NCI-H2196 (cell line): Measurements from ENCODE around the gene SLC9A2.

Experiments
- DNase-seq: peaks from one replicate; lab custom pipeline; 2025; ENCODE audit not compliant: unreplicated experiment; lab: John Stamatoyannopoulos, UW

The SLC9A2 gene

GRCh38 chr2:102618452-102619413, 620 bp upstream of the SLC9A2 start:
- no peak for DNase-seq

DNA sequence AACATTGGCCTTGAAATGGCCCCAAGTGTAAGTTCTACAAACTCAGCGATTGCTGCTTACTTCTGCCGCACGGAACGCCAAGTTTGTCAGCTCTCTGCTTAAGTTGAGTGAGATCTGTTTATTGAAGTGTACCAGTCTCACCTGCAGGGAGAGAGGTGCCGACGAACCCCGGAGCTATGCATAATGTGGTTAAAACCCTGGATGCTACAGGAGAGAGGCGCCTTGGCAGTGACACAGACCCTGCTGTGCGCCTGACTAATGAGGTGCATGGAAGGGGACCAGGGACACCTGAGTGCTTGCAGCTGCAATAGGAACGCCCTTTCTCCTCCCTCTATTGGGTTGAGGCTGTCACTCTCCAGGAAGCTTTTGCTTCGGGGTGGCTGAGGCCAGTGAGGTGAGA, 979 bp downstream of the SLC9A2 start:
- DNase-seq = no peak

- no peak for DNase-seq
Measured at GRCh38 chr2:102621630-102622029, 2.3 kb downstream of the SLC9A2 start.

DNA sequence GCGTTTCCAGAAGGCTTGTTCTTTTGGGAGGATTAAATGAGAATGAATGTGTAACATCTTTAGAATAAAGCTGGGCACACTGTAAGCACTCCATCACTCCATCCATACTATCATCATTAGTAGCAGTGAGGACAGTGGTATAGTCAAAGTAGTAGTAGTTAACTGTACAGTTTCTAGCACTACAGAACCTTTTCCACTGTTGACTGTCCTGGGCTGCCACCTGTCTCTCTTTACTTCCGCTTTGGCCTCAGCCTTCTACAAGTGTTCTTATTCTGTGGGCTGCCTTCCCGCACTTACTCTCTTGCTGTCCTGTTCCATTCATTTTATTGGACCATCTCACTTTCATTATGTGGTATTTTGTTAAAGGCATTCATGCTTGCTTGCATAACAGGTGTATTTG, 3.3 kb downstream of the SLC9A2 start:
- no peak for DNase-seq

DNA sequence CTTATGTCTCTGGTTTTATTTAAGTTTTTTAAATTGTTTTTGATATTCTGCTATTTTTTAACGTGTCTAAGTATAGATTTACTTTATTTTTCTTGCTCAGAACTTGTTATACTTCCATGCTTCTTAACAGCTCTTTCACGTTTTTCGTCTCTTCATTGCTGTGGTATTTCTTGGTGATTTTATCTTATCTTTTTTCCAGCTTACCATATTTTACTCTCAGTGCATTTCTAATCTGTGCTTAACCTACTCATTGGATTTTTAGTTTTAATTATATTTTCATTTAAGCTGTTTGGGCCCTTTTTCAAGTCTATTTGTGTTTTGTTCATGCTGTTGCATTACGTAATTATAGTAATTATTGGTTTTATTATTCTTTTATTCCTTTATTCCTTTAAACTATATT, 11.1 kb downstream of the SLC9A2 start:
- DNase-seq = no peak

GRCh38 chr2:102632380-102633175, 13.2 kb downstream of the SLC9A2 start:
- no peak for DNase-seq

GRCh38 chr2:102634831-102635241, 15.5 kb downstream of the SLC9A2 start:
- DNase-seq = no peak

- DNase-seq = no peak
Measured at GRCh38 chr2:102635317-102635716, 16.0 kb downstream of the SLC9A2 start.

DNA sequence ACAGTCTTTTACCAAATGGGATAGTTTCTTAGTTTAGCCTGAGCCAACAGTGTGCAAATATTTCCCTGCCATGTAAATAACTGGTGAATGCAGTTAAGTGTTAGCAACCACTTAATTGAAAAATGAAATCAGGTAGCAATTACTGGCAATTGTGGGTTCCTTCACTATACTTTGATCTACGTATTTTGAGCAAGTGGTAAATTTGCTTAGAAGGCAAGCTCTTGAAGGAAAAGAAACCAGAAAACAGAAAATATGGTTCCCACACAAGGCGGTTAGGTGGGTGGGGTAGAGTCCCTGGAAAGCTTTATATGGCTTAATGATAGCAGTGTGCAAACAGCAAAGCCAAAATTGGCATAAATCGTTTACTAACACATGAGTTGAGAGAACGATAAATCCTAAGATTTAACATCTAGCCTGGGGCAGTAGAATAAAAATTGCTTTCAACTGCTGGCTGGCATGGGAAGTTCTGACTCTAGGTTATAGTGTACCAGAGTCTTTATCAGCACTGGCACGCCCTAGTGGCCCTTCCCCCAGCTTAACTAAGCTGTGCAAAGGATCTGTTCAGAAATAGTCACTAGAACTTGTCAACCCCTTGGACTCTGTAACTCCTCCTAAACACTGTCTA, 17.0 kb downstream of the SLC9A2 start:
- DNase-seq = no peak

GRCh38 chr2:102637358-102637757, 18.0 kb downstream of the SLC9A2 start:
- no peak for DNase-seq

DNA sequence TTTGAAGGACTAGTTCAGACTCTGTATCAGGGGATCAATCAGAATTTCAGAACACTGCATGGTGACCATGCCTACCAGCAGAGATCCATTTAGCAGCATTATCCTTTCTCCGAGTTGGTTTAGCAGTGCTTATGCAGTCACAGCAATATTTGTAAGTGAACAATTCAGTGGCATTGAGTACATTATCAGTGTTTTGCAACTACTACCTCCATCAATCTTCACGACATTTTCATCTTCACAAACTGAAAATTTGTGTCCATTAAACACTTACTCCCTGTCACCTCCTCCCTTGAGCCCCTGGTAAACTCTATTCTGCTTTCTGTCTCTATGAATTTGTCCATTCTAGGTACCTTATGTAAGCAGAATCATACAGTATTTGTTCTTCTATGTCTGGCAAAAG, 20.1 kb downstream of the SLC9A2 start:
- DNase-seq = no peak

DNA sequence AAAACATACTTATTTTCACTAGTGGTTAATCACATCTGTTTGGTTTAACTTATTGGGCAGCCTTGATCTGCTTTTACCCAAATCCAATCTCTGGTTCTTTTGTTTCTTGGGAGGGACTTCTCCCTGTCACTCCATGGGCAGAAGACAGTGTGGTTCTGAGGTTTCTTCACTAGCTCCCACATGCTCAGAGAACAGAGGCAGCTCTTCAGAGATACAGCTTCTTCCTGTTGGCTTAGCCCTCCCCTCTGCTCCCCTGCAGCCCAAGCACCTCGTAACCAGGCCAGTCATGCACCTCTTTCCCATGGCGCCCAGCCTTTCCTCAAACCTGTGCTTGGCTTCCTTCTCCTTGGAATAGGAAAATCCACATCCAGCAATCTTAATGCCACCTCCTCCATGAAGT, 32.8 kb downstream of the SLC9A2 start:
- no peak for DNase-seq

DNA sequence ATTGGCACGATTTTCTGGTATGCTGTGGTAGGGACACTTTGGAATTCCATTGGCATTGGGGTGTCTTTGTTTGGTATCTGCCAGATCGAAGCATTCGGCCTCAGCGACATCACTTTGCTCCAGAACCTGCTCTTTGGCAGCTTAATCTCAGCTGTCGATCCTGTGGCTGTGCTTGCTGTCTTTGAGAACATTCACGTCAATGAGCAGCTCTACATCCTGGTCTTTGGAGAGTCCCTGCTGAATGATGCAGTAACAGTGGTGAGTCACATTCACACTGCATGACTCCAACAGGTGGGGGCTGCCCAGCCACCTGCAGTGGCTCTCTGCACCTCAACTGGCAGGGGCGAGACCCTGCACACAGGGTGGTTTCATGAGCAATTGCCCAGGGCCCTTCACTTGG, 38.4 kb downstream of the SLC9A2 start:
- no peak for DNase-seq

GRCh38 chr2:102660070-102660469, 40.7 kb downstream of the SLC9A2 start:
- no peak for DNase-seq

DNA sequence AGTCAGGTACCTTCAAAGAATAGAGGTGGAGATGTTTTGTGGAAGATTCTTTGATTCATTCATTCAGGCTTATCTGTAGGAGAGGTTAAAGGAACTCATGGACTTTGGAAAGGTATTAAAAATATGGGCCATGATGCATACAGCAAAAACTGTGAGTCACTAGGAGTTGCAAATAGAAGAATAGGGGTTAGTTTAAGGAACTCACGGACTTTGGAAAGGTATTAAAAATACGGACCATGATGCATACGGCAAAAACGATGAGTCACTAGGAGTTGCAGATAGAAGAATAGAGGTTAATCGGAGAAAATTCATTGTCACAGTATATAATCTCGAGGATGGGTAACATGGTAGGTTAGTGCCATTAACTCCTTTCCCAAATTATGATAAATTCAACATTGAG, 41.2 kb downstream of the SLC9A2 start:
- DNase-seq = no peak

DNA sequence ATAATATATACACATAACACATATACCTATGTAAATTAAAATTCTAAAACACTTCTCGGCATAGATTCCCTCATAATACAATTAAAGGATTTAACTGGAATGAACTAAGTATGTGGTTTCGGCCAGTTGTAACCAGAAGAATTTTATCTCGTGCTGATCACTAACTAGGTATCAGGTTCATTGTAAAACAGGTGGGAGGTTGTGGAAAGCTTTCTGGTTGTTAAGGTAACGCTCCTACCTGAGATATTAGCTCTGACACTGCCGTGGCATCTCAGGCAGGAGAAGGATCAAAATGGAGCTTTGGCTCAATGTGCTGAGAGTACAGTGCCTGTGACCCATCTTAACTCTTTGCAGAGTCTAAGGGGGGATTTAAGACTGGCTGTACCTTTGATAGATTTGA, 42.5 kb downstream of the SLC9A2 start:
- DNase-seq = no peak

DNA sequence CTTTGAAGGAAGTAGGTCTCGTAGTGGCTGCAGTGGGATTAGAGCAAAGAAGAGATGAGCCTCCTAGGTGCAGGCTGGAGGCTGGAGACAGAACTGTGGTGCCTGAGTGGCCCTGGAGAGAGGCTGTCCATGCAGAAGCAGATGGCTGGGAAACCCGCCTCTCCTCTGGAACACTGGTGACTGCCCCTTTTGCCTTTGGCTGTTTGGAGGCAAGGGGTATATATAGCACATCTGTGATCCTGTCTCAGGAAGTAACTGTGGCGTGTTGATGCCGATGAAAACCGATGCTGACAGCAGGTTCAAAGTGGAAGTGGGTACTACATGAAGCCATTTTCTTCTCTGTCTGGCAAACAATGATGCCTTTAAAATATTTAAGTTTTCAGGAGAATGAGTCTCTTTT, 43.5 kb downstream of the SLC9A2 start:
- no peak for DNase-seq

GRCh38 chr2:102663381-102663780, 44.0 kb downstream of the SLC9A2 start:
- DNase-seq = no peak

DNA sequence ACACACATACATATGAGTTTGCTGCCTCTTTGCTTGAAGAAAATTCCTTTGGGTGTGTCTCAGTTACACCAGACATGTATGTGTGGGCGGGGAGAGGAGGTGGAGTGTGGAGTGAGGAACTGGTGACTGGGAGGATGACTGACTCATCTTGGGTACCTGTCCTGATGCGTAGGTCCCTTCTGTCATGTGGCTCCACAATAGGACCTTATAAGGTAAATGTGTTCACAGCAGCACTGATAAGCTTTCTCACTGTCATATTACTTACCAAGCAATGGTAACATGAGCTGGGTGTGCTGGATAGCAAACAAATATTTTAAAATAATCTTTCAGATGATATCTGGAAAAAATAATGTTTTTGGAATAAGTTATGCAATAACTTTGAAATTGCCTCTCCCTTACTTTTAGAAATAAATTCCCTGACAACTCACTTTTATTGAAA, 45.1 kb downstream of the SLC9A2 start:
- no peak for DNase-seq

GRCh38 chr2:102667072-102667471, 47.7 kb downstream of the SLC9A2 start:
- DNase-seq = no peak

DNA sequence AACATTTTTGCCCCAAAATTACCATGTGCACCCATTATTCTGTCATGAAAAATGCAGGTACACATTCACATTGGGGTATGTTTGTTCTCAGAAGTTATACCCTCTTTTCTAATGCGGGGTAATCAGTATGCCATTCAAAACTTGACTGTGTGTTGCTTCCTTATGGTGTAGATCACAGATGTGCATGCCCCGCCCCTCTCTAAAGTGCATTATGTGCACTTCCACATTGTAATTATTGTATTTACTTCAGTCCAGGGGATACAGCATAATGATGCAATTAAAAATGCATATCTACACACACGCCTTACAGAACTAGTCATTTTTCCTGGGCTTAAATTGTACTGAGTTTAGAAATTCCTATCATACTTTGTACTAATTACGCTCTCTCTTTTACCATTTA, 48.8 kb downstream of the SLC9A2 start:
- DNase-seq = no peak

DNA sequence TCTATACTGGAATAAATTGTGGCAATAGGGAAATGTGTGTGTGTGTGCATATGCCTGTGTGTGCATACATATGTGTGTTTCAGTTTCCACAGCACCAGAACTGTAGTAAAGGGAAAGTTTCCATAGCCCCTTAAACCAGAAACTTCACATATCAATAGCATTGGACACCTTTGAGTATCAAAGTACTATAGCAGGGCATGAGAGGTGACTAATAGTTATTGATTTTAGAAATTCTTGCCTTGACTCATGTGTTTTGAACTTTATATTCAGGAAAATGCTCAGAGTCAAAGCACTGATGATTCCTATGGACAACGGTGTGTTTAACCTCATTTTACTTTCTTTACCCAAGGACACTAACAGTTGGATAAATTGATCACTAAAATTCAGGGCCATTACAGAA, 50.0 kb downstream of the SLC9A2 start:
- no peak for DNase-seq
